HG03139 (cell line): ENCODE measurements around the gene UBE2E3.
"Not testable (repeated sequence)": the region's sequence is repeated elsewhere in the genome, so short reads cannot be mapped to it uniquely, and the experiment has no call there.

Experiments
- ATAC-seq: cut with Tn5 transposase; IDR thresholded peaks from one replicate; pipeline ENCODE4 v1.9.1; 2021; ENCODE audit not compliant: unreplicated experiment

The UBE2E3 gene

DNA sequence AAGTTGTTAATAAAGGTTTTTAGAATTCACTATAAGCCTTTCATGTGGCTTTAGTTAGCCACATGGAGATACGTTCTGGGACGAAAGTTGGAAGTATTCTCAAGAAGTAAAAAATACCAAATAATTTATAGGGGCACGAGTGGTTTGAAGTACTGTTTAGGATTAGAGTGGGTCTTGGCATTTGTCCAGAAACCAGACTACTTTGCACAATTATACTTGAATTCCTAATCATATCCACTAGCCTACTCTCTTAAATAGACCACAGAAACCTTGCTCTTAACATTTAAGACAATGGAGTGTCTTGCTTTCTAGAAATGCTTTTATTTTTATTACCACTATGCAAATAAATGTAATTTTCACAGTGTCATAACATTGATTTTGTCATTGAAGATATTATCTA lies 44.6 kb downstream of the UBE2E3 start:
- no peak for ATAC-seq

DNA sequence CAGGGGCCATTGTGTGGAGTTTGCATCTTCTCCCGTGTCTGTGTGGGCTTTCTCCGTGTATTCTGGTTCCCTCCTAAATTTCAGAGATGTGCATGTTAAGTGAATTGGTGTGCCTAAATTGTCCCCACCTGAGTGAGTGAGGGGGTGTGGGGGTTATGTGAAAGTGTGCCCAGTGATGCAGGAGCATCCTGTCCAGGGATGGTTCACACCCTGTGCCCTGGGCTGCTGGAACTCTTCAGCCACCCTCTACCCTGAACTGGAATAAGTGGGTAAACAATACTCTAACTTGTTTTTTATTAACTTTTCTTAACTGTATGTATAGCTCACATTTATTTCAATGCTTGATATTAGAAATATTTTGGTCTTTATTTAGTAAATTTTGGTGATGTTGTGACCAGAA lies 56.0 kb downstream of the UBE2E3 start:
- peak; percentile 77 for ATAC-seq

DNA sequence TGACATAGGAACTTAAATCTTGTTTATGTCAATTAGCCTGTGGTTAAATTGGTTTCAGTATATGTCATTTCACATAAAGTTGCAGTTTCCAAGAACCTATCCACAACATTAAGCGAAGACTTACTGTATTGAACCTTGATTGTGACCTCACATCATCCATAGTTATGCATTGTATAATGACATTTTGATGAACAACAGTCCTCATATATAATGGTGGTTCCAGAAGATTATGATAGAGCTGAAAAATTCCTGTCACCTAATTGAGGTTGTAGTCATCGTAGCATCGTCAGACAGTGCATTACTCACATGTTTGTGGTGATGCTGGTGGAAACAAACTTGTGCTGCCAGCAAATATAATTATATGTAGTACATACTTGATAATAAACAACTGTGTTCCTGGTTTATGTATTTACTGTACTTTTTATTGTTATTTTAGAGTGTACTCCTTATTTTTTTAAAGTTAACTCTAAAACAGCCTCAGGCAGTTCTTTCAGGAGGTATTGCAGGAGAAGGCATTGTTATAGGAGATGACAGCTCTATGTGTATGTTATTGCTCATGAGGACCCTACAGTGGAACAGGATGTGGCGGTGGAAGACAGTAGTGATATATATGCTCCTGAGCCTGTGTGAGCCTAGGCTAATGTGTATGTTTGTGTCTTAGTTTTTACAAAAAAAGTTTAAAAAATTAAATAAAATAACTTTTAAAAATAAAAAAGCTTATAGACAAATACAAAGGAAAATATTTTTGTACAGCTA lies 56.6 kb downstream of the UBE2E3 start:
- peak; percentile 65 for ATAC-seq

DNA sequence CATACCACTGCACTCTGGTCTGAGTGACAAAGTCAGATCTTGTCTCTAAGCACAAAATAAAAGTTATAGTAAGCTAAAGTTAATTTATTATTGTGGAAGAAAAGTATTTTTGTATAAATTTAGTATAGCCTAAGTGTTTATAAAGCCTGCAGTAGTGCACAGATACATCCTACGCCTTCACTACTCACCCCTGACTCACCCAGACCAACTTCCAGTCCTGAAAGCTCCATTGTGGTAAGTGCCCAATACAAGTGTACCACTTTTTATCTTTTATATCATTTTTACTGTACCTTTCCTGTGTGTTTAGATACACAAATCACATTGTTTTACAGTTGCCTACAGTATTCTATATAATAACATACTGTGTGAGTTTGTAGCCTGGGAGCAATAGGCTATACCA lies 57.5 kb downstream of the UBE2E3 start:
- ATAC-seq: no peak

DNA sequence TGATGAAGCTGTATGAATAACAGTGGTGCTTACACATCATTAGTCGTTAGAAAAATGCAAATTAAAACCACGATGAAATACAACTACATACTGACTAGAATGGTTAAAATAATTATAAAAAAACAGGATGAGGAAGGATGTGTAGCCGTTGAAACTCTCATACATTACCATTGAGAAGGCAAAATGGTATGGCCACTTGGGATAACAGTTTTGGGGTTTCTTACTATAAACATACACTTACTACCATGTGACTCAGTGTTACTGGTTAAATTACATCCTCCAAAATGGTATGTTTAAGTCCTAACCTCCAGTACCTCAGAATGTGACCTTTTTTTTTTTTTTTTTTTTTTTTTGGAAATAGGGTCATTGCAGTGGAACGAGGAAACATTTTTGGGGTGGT lies 58.4 kb downstream of the UBE2E3 start:
- ATAC-seq: no peak

DNA sequence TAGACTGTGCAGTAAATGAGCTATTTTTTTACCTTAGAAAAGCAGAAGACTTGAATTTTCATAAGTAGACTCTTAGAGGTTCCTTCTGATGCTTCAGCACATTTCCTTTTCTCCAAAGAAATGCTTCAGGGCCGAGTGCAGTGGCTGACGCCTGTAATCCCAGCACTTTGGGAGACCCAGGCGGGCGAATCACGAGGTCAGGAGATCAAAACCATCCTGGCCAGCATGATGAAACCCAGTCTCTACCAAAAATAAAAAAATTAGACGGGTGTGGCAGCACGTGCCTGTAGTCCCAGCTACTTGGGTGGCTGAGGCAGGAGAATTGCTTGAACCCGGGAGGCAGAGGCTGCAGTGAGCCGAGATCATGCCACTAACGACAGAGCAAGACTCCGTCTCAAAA lies 60.4 kb downstream of the UBE2E3 start:
- ATAC-seq: not testable (repeated sequence)

DNA sequence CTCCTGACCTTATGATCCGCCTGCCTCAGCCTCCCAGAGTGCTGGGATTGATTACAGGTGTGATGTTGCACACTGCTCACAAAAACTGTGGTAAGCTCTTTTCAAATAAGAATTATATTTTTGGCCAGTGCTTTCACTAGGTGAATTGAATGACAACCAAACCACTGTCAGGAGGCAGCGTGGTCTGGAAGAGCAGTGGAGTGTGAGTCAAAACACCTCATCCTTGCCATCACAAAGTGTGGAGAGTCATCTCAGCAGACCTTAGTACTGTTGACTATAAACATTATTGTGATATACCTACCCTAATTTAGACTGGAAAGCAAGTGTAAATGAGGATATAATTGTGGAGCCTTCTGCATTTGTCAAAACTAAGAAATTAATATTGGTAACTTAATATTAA lies 61.3 kb downstream of the UBE2E3 start:
- ATAC-seq: no peak

DNA sequence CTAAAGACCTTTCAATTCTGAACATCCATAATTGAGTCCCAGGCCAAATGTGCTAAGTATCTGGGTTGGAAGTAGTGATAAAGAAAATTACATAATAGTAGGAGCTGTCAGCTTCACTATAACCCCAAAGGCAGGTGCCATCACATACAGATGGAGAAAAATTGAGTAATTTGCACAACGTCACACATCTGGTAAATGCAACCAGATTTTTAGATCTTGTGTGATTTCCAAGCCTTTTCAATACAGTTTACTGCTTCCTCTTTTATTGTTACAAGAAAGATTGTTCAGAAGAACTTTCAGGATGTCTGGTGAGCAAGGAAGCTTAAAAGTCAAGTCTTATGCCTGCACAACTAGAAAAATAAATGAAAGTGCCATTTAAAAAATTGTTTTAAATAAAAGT lies 62.3 kb downstream of the UBE2E3 start:
- ATAC-seq: no peak

DNA sequence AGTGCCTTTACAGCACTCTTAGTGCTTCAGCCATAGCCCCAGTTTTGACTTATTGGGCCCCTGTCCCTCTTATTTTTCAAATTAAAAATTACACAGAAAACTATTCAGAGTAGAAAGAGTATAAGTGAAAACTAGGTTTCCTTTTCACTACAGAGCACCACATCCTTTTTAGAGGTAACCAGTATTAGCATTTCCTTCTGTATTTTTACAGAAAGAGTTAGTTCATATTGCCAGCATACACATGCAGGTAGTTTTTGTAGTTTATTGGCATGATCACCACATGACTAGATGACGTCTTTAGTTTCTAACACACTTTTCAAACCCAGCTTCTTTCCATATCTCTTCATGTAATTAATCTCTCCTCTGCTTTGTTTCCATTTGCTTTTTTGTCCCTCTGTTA lies 66.4 kb downstream of the UBE2E3 start:
- ATAC-seq: no peak

DNA sequence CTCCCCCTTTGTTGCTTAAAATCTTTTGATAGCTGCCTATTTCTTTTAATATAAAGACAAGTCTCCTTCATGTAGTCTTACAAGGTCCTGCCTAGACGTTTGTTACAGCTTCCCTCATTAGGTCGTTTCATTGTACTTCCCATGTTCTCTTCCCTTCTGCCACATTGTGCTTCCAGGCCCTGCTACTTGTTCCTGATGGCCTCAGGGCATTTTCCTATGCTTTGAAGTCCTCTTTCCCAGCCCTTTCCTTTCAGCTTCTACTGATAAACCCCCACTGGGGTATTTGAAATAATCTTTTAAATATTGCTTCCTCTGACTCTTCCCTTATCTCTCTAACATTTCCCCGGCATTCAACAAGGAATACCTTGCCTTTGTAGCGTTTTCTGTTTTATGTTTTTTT lies 67.4 kb downstream of the UBE2E3 start:
- no peak for ATAC-seq

DNA sequence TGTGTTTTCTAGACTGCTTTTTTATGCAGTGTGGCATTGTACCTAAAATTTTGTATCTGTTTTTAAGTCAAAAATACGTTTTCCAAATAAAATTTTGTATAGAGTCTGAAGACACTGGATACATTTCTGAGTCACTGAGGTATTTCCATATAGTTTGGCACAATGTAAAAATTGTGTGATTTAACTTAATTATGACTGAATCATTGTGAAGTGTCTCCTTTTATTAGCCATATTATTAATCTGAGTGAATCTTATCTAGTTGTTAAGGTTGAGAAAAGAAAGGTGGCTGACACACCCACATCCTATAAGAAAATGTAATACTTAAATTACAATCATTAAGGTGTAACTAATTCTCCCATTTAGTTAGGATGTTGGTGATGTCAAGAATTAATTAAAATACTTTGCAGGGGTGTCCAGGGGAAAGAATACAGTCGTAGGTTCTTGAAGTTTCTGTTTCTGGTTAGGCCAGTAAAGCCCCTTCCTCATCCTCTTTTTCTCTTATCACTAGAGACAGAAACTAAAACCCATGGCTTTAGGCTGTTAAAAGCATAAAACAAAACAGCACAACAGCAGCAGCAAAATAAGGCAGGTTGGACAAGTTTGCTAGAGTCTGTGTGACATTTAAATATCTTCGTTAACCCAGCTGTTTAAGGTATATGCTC lies 71.6 kb downstream of the UBE2E3 start:
- ATAC-seq: no peak

DNA sequence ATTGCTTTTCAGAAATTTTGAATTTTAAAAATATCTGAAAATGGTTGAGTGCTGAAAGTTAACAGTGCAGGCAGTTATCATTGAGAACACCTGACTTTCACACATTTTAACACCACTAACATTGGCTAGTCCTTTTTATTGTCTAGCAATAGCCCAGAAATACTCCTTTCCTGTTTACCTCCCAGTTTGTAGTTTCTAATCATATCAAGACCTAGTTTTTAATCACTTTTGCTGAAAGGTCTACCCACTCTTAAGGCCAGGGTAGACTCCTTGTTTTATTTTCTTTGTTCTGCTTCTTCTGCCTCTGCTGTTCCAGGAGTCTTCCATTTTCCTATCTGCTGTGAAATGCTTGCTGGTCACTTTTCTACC lies 72.1 kb downstream of the UBE2E3 start:
- ATAC-seq: no peak

DNA sequence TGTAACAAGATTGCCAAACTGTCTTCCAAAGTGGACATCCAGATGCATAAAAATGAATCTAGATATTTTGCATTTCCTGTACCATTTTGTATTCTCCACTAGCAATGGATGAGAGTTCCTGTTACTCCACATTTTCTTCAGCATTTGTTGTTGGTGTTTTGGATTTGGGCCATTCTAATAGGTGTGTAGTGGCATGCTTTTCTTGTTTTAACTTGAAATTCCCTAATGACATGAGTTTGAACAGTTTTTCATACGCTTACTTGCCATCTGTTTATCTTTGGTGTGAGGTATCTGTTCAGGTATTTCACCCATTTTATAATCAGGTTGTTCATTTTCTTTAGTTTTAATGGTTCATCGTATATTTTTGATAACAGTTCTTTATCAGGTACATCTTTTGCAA lies 73.9 kb downstream of the UBE2E3 start:
- no peak for ATAC-seq

DNA sequence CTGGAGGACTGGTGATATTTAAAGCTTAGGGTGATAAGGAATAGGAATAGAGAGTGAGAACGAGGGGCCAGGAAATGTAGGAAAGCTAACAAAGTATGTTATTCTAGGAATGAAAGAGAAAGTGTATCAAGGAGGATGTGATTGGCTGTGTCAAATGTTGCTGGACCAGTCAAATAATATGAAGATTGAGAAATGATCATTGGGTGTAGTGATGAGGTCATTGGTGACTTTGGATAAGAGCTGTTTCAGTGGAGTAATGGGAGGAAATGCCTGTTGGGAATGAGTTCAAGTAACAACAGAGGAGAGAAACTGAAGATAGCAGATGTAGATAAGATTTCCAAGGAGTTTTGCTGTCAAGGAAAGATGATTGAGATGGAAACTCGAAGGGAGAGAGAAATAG lies 74.4 kb downstream of the UBE2E3 start:
- ATAC-seq: no peak

DNA sequence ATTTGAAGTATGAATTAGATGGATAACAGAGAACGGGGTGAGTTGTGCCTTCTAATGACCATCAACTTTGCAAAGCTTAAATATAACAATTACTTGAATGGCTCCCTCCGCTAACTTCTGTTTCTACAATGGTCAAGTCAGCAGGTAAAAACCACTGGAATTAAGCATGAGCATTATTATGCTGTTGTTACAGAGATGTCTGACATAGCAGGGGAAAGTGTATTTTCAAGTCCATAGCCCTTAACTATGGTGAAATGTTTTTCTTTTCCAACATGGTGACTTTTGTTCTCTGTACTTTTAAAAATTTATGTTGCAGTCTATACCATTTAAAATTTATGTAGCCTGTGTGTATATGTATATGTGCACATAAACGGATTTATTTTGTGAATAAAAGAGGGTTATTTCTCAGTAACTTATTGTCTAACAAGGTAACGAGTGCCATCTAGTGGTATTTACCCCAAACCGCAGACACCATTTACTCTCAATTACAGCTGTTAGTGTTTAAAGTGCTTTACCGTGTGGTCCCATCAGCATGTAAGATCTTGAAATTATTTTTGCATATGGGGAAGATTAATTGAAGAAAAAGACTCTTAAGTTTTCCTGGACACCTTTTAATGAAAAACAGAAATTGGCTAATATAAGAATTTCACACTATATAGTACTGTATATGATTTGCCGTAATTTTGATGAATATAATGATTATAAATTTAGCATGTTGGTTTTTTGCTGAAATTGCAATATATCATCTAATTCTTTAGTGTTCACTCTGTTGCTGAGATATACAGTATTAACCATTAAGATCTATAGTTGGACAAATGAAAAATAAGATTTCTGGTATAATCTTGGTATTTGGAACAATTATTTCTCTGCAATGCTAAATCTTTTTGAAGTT lies 78.2 kb downstream of the UBE2E3 start:
- ATAC-seq: no peak

DNA sequence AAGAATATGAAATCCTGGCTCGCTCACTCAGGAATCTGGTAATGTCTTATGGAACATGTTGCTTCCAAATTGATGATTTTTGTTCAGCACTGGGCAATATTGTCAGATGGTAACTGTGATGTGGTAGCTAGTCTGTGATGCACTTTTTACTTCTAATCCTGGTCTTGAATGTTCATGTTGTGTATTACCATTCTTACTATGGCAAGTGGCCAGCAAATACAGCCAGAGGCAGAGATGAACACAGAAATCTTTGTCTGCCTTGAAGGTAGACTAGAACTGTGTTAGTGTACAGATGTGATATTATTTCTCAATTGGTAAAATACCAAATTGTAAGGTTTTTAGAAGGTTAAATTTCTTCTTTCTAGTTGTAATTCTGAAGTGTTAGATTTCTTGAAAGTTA lies 83.3 kb downstream of the UBE2E3 start:
- ATAC-seq: no peak

DNA sequence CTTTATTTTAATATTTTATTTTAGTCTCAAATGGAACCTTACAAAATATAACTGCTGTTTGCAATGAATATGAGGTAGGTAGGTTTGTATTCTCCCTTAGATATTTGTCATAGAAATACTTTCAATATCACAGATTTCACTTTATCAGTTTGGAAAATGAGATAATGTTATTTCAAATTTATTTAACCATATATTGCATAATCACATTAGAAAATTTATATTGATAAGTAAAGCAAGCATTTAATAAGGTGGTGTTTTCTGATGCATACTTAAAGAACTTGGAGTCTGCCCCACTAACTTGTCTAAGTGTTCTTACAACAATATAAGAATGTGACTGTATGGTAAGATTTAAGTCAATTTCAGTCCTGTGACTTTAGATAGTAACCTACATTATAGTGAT lies 85.1 kb downstream of the UBE2E3 start:
- ATAC-seq: no peak

DNA sequence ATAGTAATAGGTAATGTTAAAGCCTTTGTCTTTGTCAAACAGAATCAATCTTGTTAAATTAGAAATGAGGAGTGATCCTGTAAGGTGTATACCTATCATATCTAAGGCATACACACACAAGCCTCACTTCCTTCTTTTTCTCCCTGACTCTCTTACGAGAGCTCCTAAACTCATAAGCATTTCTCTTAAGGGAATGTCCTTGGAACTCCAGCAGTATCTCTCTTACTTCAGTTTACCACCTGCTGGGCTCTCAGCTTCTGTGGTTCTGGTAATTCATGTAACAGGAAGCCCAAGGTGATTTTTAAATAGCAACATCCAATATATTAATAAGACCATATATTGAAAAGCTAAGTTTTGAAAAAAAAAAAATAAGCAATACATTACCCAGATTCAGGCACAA lies 85.9 kb downstream of the UBE2E3 start:
- no peak for ATAC-seq

DNA sequence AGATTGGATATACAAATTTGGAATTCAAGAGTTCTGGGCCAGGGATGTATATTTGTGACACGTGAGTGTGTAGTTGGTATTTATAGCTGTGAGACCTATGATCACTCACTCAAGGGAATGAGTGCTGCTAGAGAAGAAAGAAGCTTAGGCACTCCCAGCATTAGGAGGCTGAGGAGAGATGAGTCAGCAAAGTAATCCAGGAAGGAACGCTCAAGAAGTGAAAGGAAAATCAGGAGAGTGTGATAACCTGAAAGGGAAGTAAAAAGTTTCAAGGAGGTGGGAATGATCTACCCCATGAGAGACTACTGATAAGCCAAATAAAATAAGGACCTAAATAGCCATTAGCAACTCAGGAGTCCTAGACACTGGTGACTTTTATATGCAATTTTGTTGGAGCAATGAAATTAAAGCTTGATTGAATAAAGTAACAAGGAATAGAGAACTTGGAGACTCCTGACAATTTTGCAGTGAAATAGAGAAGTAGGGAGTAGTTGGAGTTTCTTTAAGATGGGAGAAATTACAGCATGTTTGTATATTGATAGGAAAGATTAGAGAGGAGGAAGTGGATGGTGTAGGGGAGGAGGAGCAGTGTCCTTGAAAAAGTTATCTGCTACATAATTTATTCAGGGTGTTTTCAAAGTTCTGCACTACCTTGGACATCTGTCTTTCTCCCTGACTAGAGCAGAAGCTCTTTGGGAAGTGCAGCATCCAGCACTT lies 89.9 kb downstream of the UBE2E3 start:
- no peak for ATAC-seq

DNA sequence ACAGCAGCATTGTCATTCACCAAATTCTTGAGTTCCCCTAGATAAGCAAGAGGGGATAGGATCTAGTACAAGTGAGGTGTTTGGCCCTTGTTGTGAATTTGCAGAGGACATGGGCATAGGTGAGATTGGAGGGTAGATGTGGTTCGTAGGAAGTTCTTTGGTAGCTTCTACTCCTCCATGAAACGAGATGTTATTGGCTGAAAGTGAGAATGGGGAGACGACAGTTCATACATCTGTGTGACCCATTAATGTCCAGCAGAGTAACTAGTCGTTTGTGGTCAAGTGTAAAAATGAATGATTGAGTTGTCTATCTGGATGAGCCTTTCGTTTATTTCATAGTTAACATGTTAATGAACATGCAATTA lies 90.4 kb downstream of the UBE2E3 start:
- no peak for ATAC-seq

DNA sequence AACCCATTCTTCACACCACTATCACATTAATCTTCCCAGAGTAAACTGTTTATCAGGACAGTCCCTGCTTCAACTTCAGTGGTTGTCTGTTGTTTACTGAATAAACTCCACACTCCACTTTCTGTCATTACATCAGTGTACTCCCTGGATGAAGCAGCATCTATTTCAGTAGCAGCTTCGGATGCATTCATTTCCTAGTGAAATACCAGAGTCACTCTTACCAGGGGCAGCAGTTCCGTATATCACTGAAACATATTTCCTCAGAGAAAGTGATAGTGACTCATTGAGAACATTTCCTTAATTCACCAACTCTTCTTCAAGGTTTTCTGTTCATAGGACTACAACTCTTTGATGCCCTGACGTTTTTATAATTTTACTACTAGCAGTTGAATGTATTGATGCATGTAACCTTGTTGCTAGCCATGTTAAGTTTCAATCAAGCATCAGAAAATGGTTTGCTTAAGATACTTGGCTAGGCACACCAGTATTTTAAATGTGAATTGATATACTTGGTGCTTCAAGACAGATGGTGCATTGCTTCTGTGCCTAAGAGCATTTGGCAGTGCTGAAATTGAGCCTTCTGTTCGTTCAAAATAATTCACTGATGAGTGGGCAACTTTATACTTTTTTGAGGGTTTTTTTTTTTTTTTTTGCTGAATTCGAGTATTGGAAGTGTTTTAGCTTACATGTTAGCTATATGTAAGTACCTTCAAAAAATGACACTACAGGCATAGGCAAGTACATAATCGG lies 92.3 kb downstream of the UBE2E3 start:
- no peak for ATAC-seq
